ENCODE data around the gene TEC.

GRCh38 chr4:48127231-48127630, 142.4 kb downstream of the TEC start:
- TF ChIP-seq POLR2A (IDR thresholded peaks at IDR 0.05) (no peak), CTCF (IDR thresholded peaks at IDR 0.05) (no peak)
